NOMO-1 (cell line): ENCODE results near the gene DDX4.

Experiments used
- DNase-seq, 2 experiments: peaks; one replicate each; lab custom pipeline; 2025; ENCODE audit not compliant: unreplicated experiment in 2 of 2; lab: John Stamatoyannopoulos, UW

The DDX4 gene

GRCh38 chr5:55817030-55817429 lies 79.2 kb downstream of the DDX4 start:
- no peak for DNase-seq

- DNase-seq: no peak
These were observed 82.6 kb downstream of the DDX4 start for GRCh38 chr5:55820488-55820887.

GRCh38 chr5:55821731-55822512 lies 84.1 kb downstream of the DDX4 start:
- DNase-seq: peak in 1 of 2 experiments; percentile 2

GRCh38 chr5:55823151-55823796 lies 85.4 kb downstream of the DDX4 start:
- DNase-seq: no peak

- no peak for DNase-seq
These were observed 92.1 kb downstream of the DDX4 start for GRCh38 chr5:55829956-55830355.

- no peak for DNase-seq
These were observed 94.6 kb downstream of the DDX4 start for GRCh38 chr5:55832446-55832845.

- DNase-seq: no peak
These were observed 98.3 kb downstream of the DDX4 start for GRCh38 chr5:55836191-55836590.

GRCh38 chr5:55841976-55842375 lies 104.1 kb downstream of the DDX4 start:
- no peak for DNase-seq

GRCh38 chr5:55847837-55848236 lies 110.0 kb downstream of the DDX4 start:
- DNase-seq: no peak

GRCh38 chr5:55848783-55849182 lies 110.9 kb downstream of the DDX4 start:
- no peak for DNase-seq

GRCh38 chr5:55850839-55851674 lies 113.2 kb downstream of the DDX4 start, which contains the start of gene IL31RA:
Gene IL31RA, plus strand, starts transcription at chr5:55851357. Its CDS starts 214 bp downstream, at chr5:55851571.
- DNase-seq: peak in 1 of 2 experiments; percentile 78

- peak in 1 of 2 experiments; percentile 57 for DNase-seq
These were observed 113.8 kb downstream of the DDX4 start for GRCh38 chr5:55851675-55851979.

- DNase-seq: peak; percentile 49 to 72
These were observed 114.6 kb downstream of the DDX4 start for GRCh38 chr5:55852503-55852902.

GRCh38 chr5:55853041-55853670 lies 115.3 kb downstream of the DDX4 start:
- DNase-seq: peak in 1 of 2 experiments; percentile 54

GRCh38 chr5:55853818-55854217 lies 116.0 kb downstream of the DDX4 start:
- DNase-seq: peak in 1 of 2 experiments; percentile 11

- DNase-seq: peak in 1 of 2 experiments; percentile 31
These were observed 117.6 kb downstream of the DDX4 start for GRCh38 chr5:55855509-55855908.

- DNase-seq: peak; percentile 69 to 94
These were observed 118.8 kb downstream of the DDX4 start for GRCh38 chr5:55856516-55857246.

- no peak for DNase-seq
These were observed 119.4 kb downstream of the DDX4 start for GRCh38 chr5:55857247-55857640.

- no peak for DNase-seq
These were observed 120.2 kb downstream of the DDX4 start for GRCh38 chr5:55858104-55858503.

GRCh38 chr5:55860288-55860687 lies 122.4 kb downstream of the DDX4 start:
- DNase-seq: peak; percentile 39 to 64
